Kidney (tissue), 14 donors: Measurements from ENCODE around the gene DVL1. TPM values are rescaled to one million over a fixed set of nuclear protein-coding genes. Genes with fewer than 3 reads are reported as not detected.

Experiments used
- DNase-seq, 5 donors: peaks; one replicate each; pipeline ENCODE4 v3.0.0-alpha.2; 2013 to 2020
- FAIRE-seq: peaks from 2 replicates; lab custom pipeline; 2012; peaks lifted over from hg19 to GRCh38; lab: Jason Lieb, UNC
- H3K27ac ChIP-seq, 2 donors: one replicate each; pipeline ENCODE4 v1.7.0; 2013; ENCODE audit warnings: low read depth in 2 of 2, low read length in 2 of 2, inconsistent platforms in 1 of 2
- H3K27me3 ChIP-seq: one replicate; pipeline ENCODE4 v1.7.1; 2013; ENCODE audit warnings: low read length, inconsistent platforms; ENCODE audit not compliant: control insufficient read depth, insufficient read depth
- H3K36me3 ChIP-seq, 3 donors: one replicate each; pipeline versions ENCODE4 v1.7.0 to v1.7.1; 2013; ENCODE audit warnings: low read length in 3 of 3, control low read depth in 1 of 3, inconsistent platforms in 1 of 3; ENCODE audit not compliant: insufficient read depth in 3 of 3, control insufficient read depth in 2 of 3
- H3K4me1 ChIP-seq, 3 donors: one replicate each; pipeline versions ENCODE4 v1.7.0 to v1.7.1; 2013; ENCODE audit warnings: low read length in 3 of 3, inconsistent platforms in 1 of 3, low read depth in 1 of 3; ENCODE audit not compliant: control insufficient read depth in 2 of 3, insufficient read depth in 2 of 3
- H3K4me3 ChIP-seq, 3 donors: one replicate each; pipeline versions ENCODE4 v1.7.0 to v1.8.1; 2013; ENCODE audit warnings: low read length in 3 of 3, control low read depth in 1 of 3, inconsistent platforms in 1 of 3
- H3K9ac ChIP-seq, 3 donors: one replicate each; pipeline versions ENCODE4 v1.7.0 to v1.7.1; 2013; ENCODE audit warnings: low read length in 3 of 3, control low read depth in 1 of 3, inconsistent platforms in 1 of 3
- H3K9me3 ChIP-seq, 3 donors: one replicate each; pipeline versions ENCODE4 v1.7.0 to v1.7.1; 2013; ENCODE audit warnings: low read length in 3 of 3, control low read depth in 1 of 3, inconsistent platforms in 1 of 3; ENCODE audit not compliant: control insufficient read depth in 2 of 3, insufficient read depth in 1 of 3
- CTCF ChIP-seq: IDR thresholded peaks from 3 replicates; pipeline ENCODE4 v1.5.1; 2012; ENCODE audit warnings: mild to moderate bottlenecking, moderate library complexity, borderline replicate concordance; ENCODE audit not compliant: insufficient read depth; ENCODE audit errors: extremely low read depth
- intact Hi-C: fragments of 100-400 bp; cut with DNase I; formaldehyde crosslinking; loops from one replicate; pipeline ENCODE4 v1.11.1; 2022
- polyA plus RNA-seq: library from polyadenylated mRNA; stranded (reverse); fragments of 350-450 nt; fragmentation: Illumina TruSeq; extraction: RNeasy Lipid Tissue Mini Kit (QIAGEN cat#74804); gene quantifications from one replicate; pipeline ENCODE4 v1.2.3, GENCODE V29; 2014; ENCODE audit warnings: low read depth, low replicate concordance; ENCODE audit not compliant: insufficient read depth
- total RNA-seq: library from RNA; stranded (reverse); fragmentation: NEBNext Ultra II Directional; extraction: Animal tissue kit (Norgen Biotek cat#: 25700); gene quantifications from one replicate; pipeline ENCODE4 v1.2.1, GENCODE V29; 2021
- donor health status: control.
- donor health status: control.
- donor health status: control.
- donor health status: control.
- donor health status: control.
- donor health status: DM: yes; HTN: yes; CAD: no.
- donor health status: Normal renal cell carcinoma (clear cell type).

Gene DVL1
- total and polyA plus RNA-seq, 2 donors from 2014 or later = 32.5 to 55.0 TPM

- H3K27me3 ChIP-seq = no peaks in the 10 kb centered on the region
- intact Hi-C loops = no loop called here
- H3K9me3 ChIP-seq = peaks cover 0 to 1% (median 0%) of the 10 kb centered on the region in 3 donors
- no peak for DNase-seq
- FAIRE-seq = no peak
- peak overlapping the region; percentile 53 to 82 (median 60) for H3K4me3 ChIP-seq
- H3K27ac ChIP-seq = peak overlapping the region; percentile 89
- no peak for TF ChIP-seq CTCF
- H3K9ac ChIP-seq = peak overlapping the region; percentile 29 to 85 (median 44)
- peaks cover 0 to 23% (median 11%) of the 10 kb centered on the region in 3 donors for H3K4me1 ChIP-seq
- peaks cover 0 to 2% (median 0%) of the 10 kb centered on the region in 3 donors for H3K36me3 ChIP-seq
These were observed 23.7 kb downstream of the DVL1 start for GRCh38 chr1:1325288-1326074.

- no peak for FAIRE-seq
- peak; percentile 92 to 99 (median 96) for DNase-seq
- Histone ChIP-seq H3K4me1 (peaks cover 0 to 23% (median 11%) of the 10 kb centered on the region in 3 donors), H3K9me3 (no peaks in the 10 kb centered on the region), H3K9ac (peak within 1 kb of the TSS; percentile 29 to 85 (median 44)), H3K27ac (peak within 1 kb of the TSS; percentile 89), H3K4me3 (peak within 1 kb of the TSS; percentile 53 to 82 (median 60)), H3K27me3 (no peaks in the 10 kb centered on the region), H3K36me3 (peaks cover 0 to 2% (median 0%) of the 10 kb centered on the region in 3 donors)
- intact Hi-C loops = no loop called here
- TF ChIP-seq CTCF = no peak
These were observed 24.5 kb downstream of the DVL1 start, which contains the start of the genes CPTP and INTS11 for GRCh38 chr1:1324524-1325287. Gene CPTP (plus strand): TSS chr1:1324802. CDS start chr1:1326911, 2,109 bp downstream. Gene INTS11 (minus strand): TSS chr1:1324660. CDS start chr1:1324608, 52 bp downstream.

GRCh38 chr1:1324084-1324523, 25.1 kb downstream of the DVL1 start:
- TF ChIP-seq CTCF = no peak
- peak overlapping the region; percentile 29 to 77 (median 29) for H3K9ac ChIP-seq
- peaks cover 0 to 2% (median 0%) of the 10 kb centered on the region in 3 donors for H3K36me3 ChIP-seq
- DNase-seq (no peak), FAIRE-seq (no peak)
- intact Hi-C loops = no loop called here
- H3K4me1 ChIP-seq = peaks cover 0 to 20% (median 11%) of the 10 kb centered on the region in 3 donors
- no peaks in the 10 kb centered on the region for H3K27me3 ChIP-seq
- peak overlapping the region in 1 of 2 donors; percentile 28 for H3K27ac ChIP-seq
- no peaks in the 10 kb centered on the region for H3K9me3 ChIP-seq
- H3K4me3 ChIP-seq = peak overlapping the region; percentile 39 to 78 (median 47)
